H9 (cell line): ENCODE data around the gene MYL11. TPM values are rescaled to one million over a fixed set of nuclear protein-coding genes. Genes with fewer than 3 reads are reported as not detected.
A peak's percentile ranks its signal among the peaks of the same experiment; 100 is the strongest.
"Not testable (repeated sequence)": the region's sequence is repeated elsewhere in the genome, so short reads cannot be mapped to it uniquely, and the experiment has no call there.

ENCODE experiments used
- DNase-seq: peaks from one replicate; pipeline ENCODE4 v3.0.0-alpha.2; 2017
- H2AFZ ChIP-seq: one replicate; pipeline ENCODE4 v1.6.1; 2013; ENCODE audit warnings: mild to moderate bottlenecking, low read length, control low read depth, moderate library complexity
- H2AK5ac ChIP-seq: 2 replicates; pipeline ENCODE4 v1.6.1; 2013; ENCODE audit warnings: low read length, control low read depth, mixed read lengths; ENCODE audit not compliant: insufficient read length
- H2BK120ac ChIP-seq: one replicate; pipeline ENCODE4 v1.6.1; 2013; ENCODE audit warnings: low read depth, mild to moderate bottlenecking, low read length, control low read depth, inconsistent platforms; ENCODE audit not compliant: poor library complexity, severe bottlenecking
- H2BK12ac ChIP-seq: 2 replicates; pipeline ENCODE4 v1.6.1; 2013; ENCODE audit warnings: low read length, control low read depth, mixed read lengths, low read depth; ENCODE audit not compliant: insufficient read length
- H2BK15ac ChIP-seq: 2 replicates; pipeline ENCODE4 v1.6.1; 2013; ENCODE audit warnings: low read depth, low read length, control low read depth
- H2BK20ac ChIP-seq: one replicate; pipeline ENCODE4 v1.6.1; 2013; ENCODE audit warnings: low read depth, mild to moderate bottlenecking, low read length, control low read depth, inconsistent platforms; ENCODE audit not compliant: poor library complexity, severe bottlenecking
- H2BK5ac ChIP-seq: 2 replicates; pipeline ENCODE4 v1.6.1; 2013; ENCODE audit warnings: low read length, control low read depth, mixed read lengths; ENCODE audit not compliant: insufficient read length
- H3K14ac ChIP-seq: 2 replicates; pipeline ENCODE4 v1.6.1; 2013; ENCODE audit warnings: low read length, control low read depth; ENCODE audit not compliant: insufficient read depth
- H3K18ac ChIP-seq: 2 replicates; pipeline ENCODE4 v1.6.1; 2013; ENCODE audit warnings: low read depth, mild to moderate bottlenecking, mixed read lengths, low read length, control low read depth; ENCODE audit not compliant: insufficient read length
- H3K23ac ChIP-seq: 2 replicates; pipeline ENCODE4 v1.6.1; 2013; ENCODE audit warnings: low read length, control low read depth, mixed read lengths, low read depth; ENCODE audit not compliant: insufficient read length
- H3K23me2 ChIP-seq: 2 replicates; pipeline ENCODE4 v1.6.1; 2013; ENCODE audit warnings: low read depth, mild to moderate bottlenecking, mixed read lengths, low read length, control low read depth; ENCODE audit not compliant: insufficient read length, poor library complexity, severe bottlenecking
- H3K27ac ChIP-seq: 2 replicates; pipeline ENCODE4 v1.5.1; 2013; ENCODE audit warnings: low read length, control low read depth, mixed read lengths, low read depth; ENCODE audit not compliant: insufficient read length
- H3K27me3 ChIP-seq: 2 replicates; pipeline ENCODE4 v1.6.1; 2013; ENCODE audit warnings: low read length, control low read depth, inconsistent platforms; ENCODE audit not compliant: insufficient read depth
- H3K4ac ChIP-seq: 2 replicates; pipeline ENCODE4 v1.6.1; 2013; ENCODE audit warnings: low read depth, mild to moderate bottlenecking, control low read depth, inconsistent platforms, low read length, moderate library complexity
- H3K4me1 ChIP-seq: 2 replicates; pipeline ENCODE4 v1.6.1; 2013; ENCODE audit warnings: low read length, control low read depth, inconsistent platforms; ENCODE audit not compliant: insufficient read depth
- H3K4me2 ChIP-seq: 2 replicates; pipeline ENCODE4 v1.6.1; 2013; ENCODE audit warnings: low read length, control low read depth, mixed read lengths; ENCODE audit not compliant: insufficient read length, insufficient read depth
- H3K56ac ChIP-seq: 2 replicates; pipeline ENCODE4 v1.6.1; 2013; ENCODE audit warnings: low read depth, mild to moderate bottlenecking, mixed read lengths, low read length, control low read depth; ENCODE audit not compliant: insufficient read length
- H3K79me1 ChIP-seq: 2 replicates; pipeline ENCODE4 v1.6.1; 2013; ENCODE audit warnings: low read depth, mild to moderate bottlenecking, moderate library complexity, low read length, control low read depth, inconsistent platforms; ENCODE audit not compliant: insufficient read depth, poor library complexity, severe bottlenecking
- H3K79me2 ChIP-seq: 2 replicates; pipeline ENCODE4 v1.6.1; 2013; ENCODE audit warnings: low read length, control low read depth, inconsistent platforms; ENCODE audit not compliant: insufficient read depth
- H3K9ac ChIP-seq: 2 replicates; pipeline ENCODE4 v1.6.1; 2013; ENCODE audit warnings: low read length, control low read depth, mixed read lengths; ENCODE audit not compliant: insufficient read length; ENCODE audit errors: extremely low read depth
- H3K9me3 ChIP-seq: one replicate; pipeline ENCODE4 v1.6.1; 2013; ENCODE audit warnings: low read depth, low read length, inconsistent platforms; ENCODE audit not compliant: control insufficient read depth
- H3T11ph ChIP-seq: one replicate; pipeline ENCODE4 v1.6.1; 2013; ENCODE audit warnings: mild to moderate bottlenecking, low read length, control low read depth, inconsistent platforms
- H4K20me1 ChIP-seq: one replicate; pipeline ENCODE4 v1.6.1; 2013; ENCODE audit not compliant: control insufficient read depth, insufficient read length, insufficient read depth
- H4K5ac ChIP-seq: 2 replicates; pipeline ENCODE4 v1.6.1; 2013; ENCODE audit warnings: low read depth, mild to moderate bottlenecking, mixed read lengths, low read length, control low read depth; ENCODE audit not compliant: insufficient read length
- H4K8ac ChIP-seq: replicated peaks from 2 replicates; pipeline ENCODE4 v1.6.1; 2013; ENCODE audit warnings: low read length, control low read depth, mixed read lengths, low read depth; ENCODE audit not compliant: insufficient read length
- H4K91ac ChIP-seq: 2 replicates; pipeline ENCODE4 v1.6.1; 2013; ENCODE audit warnings: low read depth, mild to moderate bottlenecking, moderate library complexity, mixed read lengths, low read length, control low read depth; ENCODE audit not compliant: insufficient read length
- H3K27ac Mint-ChIP-seq, 3 experiments: 2 replicates in 2 of 3; 3 replicates in 1 of 3; pipeline ENCODE4 v1.8.0; 2020 to 2021; ENCODE audit warnings: mixed read lengths in 3 of 3, mild to moderate bottlenecking in 1 of 3, moderate library complexity in 1 of 3
- H3K27me3 Mint-ChIP-seq: 2 replicates; pipeline ENCODE4 v1.8.0; 2021; ENCODE audit warnings: low read depth, mild to moderate bottlenecking, moderate library complexity, mixed read lengths
- H3K36me3 Mint-ChIP-seq, 3 experiments: 2 replicates in 2 of 3; 3 replicates in 1 of 3; pipeline ENCODE4 v1.8.0; 2020 to 2021; ENCODE audit warnings: low read depth in 3 of 3, mixed read lengths in 3 of 3; ENCODE audit not compliant: insufficient read depth in 1 of 3
- H3K4me1 Mint-ChIP-seq, 2 experiments: 2 replicates each; pipeline ENCODE4 v1.8.0; 2020; ENCODE audit warnings: mixed read lengths in 2 of 2
- H3K4me3 Mint-ChIP-seq, 2 experiments: 2 replicates in 1 of 2; 3 replicates in 1 of 2; pipeline ENCODE4 v1.8.0; 2020 to 2021; ENCODE audit warnings: mild to moderate bottlenecking in 2 of 2, mixed read lengths in 2 of 2, moderate library complexity in 1 of 2
- H3K9me3 Mint-ChIP-seq, 2 experiments: 2 replicates in 1 of 2; 3 replicates in 1 of 2; pipeline ENCODE4 v1.8.0; 2020; ENCODE audit warnings: mild to moderate bottlenecking in 2 of 2, mixed read lengths in 2 of 2, moderate library complexity in 1 of 2
- WGBS: extraction: QIAGEN DNeasy Blood & Tissue Kit; methylation state at CpG from one replicate; pipeline ENCODE4 v1.1.7; 2013; ENCODE audit warnings: missing lambda C conversion rate, low lambda C conversion rate, mixed read lengths; ENCODE audit not compliant: insufficient read length; ENCODE audit errors: extremely low coverage; 5-methylcytosine and 5-hydroxymethylcytosine counted together
- total RNA-seq: library from RNA; stranded (reverse); gene quantifications from 2 replicates; pipeline ENCODE4 v1.2.1, GENCODE V29; 2021

MYL11 gene
- total RNA-seq, 1 experiment from 2014 or later, result 0.70 TPM

DNA sequence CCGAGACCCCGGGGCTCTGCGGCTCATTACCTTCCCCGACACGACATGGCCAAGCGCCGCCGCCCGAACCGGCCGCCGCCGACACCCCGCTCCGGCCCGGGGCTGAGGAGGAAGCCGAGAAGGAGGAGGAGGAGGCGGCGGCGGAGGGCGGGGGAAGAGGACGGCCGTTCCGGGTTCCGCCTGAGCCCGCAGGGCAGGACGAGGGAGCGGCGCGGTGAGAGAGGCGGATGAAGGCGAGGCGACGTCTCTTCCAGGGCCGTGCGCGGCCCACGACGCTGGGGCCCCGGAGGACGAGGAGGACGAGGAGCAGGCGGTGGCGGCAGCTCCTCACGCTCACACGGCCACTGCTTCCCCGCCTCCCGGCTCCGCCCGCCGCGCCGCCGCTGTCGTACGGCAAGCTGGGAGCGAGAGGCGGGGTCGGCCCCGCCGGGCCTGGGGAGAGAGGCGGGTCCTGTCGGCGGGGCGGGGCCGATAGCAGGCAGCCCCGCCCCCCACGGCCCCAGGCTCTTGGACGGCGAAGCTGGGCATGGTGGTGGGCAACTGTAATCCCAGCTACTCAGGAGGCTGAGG lies 39.5 kb upstream of the MYL11 start:
- not testable (repeated sequence) for H3K56ac ChIP-seq, H3K79me1 ChIP-seq
- WGBS, result no CpG with 5 or more reads among the region's 70 CpGs

More for the DNA sequence above, 39.5 kb upstream of the MYL11 start:
- not testable (repeated sequence) for H3K18ac ChIP-seq, H2AFZ ChIP-seq, H3K27me3 Mint-ChIP-seq, H3K4ac ChIP-seq, H3K36me3 Mint-ChIP-seq, H2BK5ac ChIP-seq, H2BK20ac ChIP-seq, H2BK12ac ChIP-seq, H3K23me2 ChIP-seq, H2AK5ac ChIP-seq, H4K20me1 ChIP-seq, H3K79me2 ChIP-seq, H3K27me3 ChIP-seq, H3K23ac ChIP-seq, H4K91ac ChIP-seq, H2BK120ac ChIP-seq, H2BK15ac ChIP-seq, H3T11ph ChIP-seq, H4K5ac ChIP-seq, H3K4me1 ChIP-seq, H3K9me3 Mint-ChIP-seq, H4K8ac ChIP-seq, H3K9me3 ChIP-seq
- H3K9ac ChIP-seq, result peak overlapping the region; percentile 42
- 0 out of 2 replicates have a peak overlapping the region, but pooled peaks have one; percentile 58 for H3K14ac ChIP-seq
- Mint-ChIP-seq H3K4me1 (peaks cover 8 to 14% of the 10 kb centered on the region in 2 experiments), H3K27ac (peak overlapping the region in 2 of 3 experiments; percentile 11 to 85; a peak in 3 of 7 replicates), H3K4me3 (peak overlapping the region; percentile 82 to 90)
- peak overlapping the region; percentile 25 for H3K4me2 ChIP-seq
- peak overlapping the region; percentile 6 for H3K27ac ChIP-seq
- peak; percentile 85 for DNase-seq
